T-cell (primary cell): ENCODE data around the gene MPRIP. TPM values are rescaled to one million over a fixed set of nuclear protein-coding genes. Genes with fewer than 3 reads are reported as not detected.

Experiments used
- ATAC-seq, 4 experiments: fragments of 200-7000 bp in 3 of 4; fragments of 150-1000 bp in 1 of 4; cut with Tn5 transposase; replicated peaks in 1 of 4; 1 replicate in 3 of 4; 2 replicates in 1 of 4; pipeline ENCODE4 v1.10.0; 2021; ENCODE audit warnings: moderate library complexity in 3 of 4, mild to moderate bottlenecking in 2 of 4, moderate number of reproducible peaks in 1 of 4
- CTCF ChIA-PET, 2 donors: fragments of 300-600 bp; sonication (Branson Sonifier 250); formaldehyde crosslinking; loops; one replicate each; lab custom pipeline; 2022; ENCODE audit warnings: antibody characterized with exemption in 2 of 2; lab: Charles Lee
- POLR2A ChIA-PET, 2 donors: fragments of 300-600 bp; sonication (Branson Sonifier 250); formaldehyde crosslinking; loops; one replicate each; lab custom pipeline; 2022; ENCODE audit warnings: antibody characterized with exemption in 2 of 2; lab: Charles Lee
- DNase-seq, 35 experiments: peaks; one replicate each; pipeline versions ENCODE4 v3.0.0 to v3.0.0-alpha.2; 2013 to 2023
- H3K27ac ChIP-seq: one replicate; pipeline ENCODE4 v1.5.1; 2013; ENCODE audit warnings: low read length
- H3K27me3 ChIP-seq, 2 experiments: replicated peaks in 1 of 2; 1 replicate in 1 of 2; 2 replicates in 1 of 2; pipeline versions ENCODE4 v1.6.1 to v1.7.0; 2013; ENCODE audit warnings: low read length in 1 of 2, mixed read lengths in 1 of 2; ENCODE audit not compliant: control insufficient read depth in 2 of 2, insufficient read depth in 2 of 2; ENCODE audit errors: extremely low read depth in 1 of 2
- H3K36me3 ChIP-seq, 2 donors: 1 replicate in 1 of 2; 2 replicates in 1 of 2; pipeline versions ENCODE4 v1.6.1 to v1.7.0; 2013; ENCODE audit warnings: low read length in 1 of 2; ENCODE audit not compliant: control insufficient read depth in 2 of 2, insufficient read depth in 1 of 2; ENCODE audit errors: extremely low read depth in 1 of 2
- H3K4me1 ChIP-seq, 2 experiments: 1 replicate in 1 of 2; 2 replicates in 1 of 2; pipeline versions ENCODE4 v1.6.1 to v1.7.0; 2013; ENCODE audit warnings: low read length in 2 of 2, mixed read lengths in 1 of 2; ENCODE audit not compliant: insufficient read depth in 2 of 2, control insufficient read depth in 1 of 2; ENCODE audit errors: extremely low read depth in 1 of 2
- H3K4me3 ChIP-seq, 2 donors: 1 replicate in 1 of 2; 2 replicates in 1 of 2; pipeline versions ENCODE4 v1.5.1 to v1.7.0; 2013; ENCODE audit warnings: mild to moderate bottlenecking in 2 of 2, low read length in 1 of 2, moderate library complexity in 1 of 2; ENCODE audit not compliant: control insufficient read depth in 1 of 2; ENCODE audit errors: extremely low read depth in 1 of 2
- H3K9me3 ChIP-seq: 2 replicates; pipeline ENCODE4 v1.7.0; 2013
- H3K27ac Mint-ChIP-seq, 2 donors: one replicate each; pipeline ENCODE4 v1.8.0; 2020 to 2021; ENCODE audit warnings: mild to moderate bottlenecking in 2 of 2, mixed read lengths in 2 of 2
- H3K27me3 Mint-ChIP-seq, 2 donors: one replicate each; pipeline ENCODE4 v1.8.0; 2021 to 2022; ENCODE audit warnings: mixed read lengths in 2 of 2
- H3K36me3 Mint-ChIP-seq: one replicate; pipeline ENCODE4 v1.8.0; 2021; ENCODE audit warnings: mixed read lengths
- H3K4me1 Mint-ChIP-seq, 3 donors: one replicate each; pipeline ENCODE4 v1.8.0; 2020 to 2022; ENCODE audit warnings: mixed read lengths in 3 of 3, mild to moderate bottlenecking in 1 of 3
- H3K4me3 Mint-ChIP-seq, 3 donors: one replicate each; pipeline ENCODE4 v1.8.0; 2020 to 2022; ENCODE audit warnings: mild to moderate bottlenecking in 3 of 3, mixed read lengths in 3 of 3, moderate library complexity in 3 of 3
- H3K9me3 Mint-ChIP-seq, 3 donors: one replicate each; pipeline ENCODE4 v1.8.0; 2020 to 2022; ENCODE audit warnings: mixed read lengths in 3 of 3
- WGBS: methylation state at CpG from one replicate; pipeline ENCODE4 v1.1.5; 2013; ENCODE audit warnings: missing lambda C conversion rate; ENCODE audit not compliant: insufficient coverage; 5-methylcytosine and 5-hydroxymethylcytosine counted together
- total RNA-seq, 35 experiments: library from RNA in 6 of 35; stranded (reverse) in 6 of 35; fragments of 120-200 nt in 1 of 35; gene quantifications; one replicate each; pipeline versions ENCODE4 v1.2.1 to v1.2.4 and lab custom pipeline; 2013 to 2026

MPRIP gene
- total RNA-seq, 5 donors from 2014 or later (not counting 1 experiment from before 2014, with no cell fraction given) = 189 to 266 (median 247) TPM

DNA sequence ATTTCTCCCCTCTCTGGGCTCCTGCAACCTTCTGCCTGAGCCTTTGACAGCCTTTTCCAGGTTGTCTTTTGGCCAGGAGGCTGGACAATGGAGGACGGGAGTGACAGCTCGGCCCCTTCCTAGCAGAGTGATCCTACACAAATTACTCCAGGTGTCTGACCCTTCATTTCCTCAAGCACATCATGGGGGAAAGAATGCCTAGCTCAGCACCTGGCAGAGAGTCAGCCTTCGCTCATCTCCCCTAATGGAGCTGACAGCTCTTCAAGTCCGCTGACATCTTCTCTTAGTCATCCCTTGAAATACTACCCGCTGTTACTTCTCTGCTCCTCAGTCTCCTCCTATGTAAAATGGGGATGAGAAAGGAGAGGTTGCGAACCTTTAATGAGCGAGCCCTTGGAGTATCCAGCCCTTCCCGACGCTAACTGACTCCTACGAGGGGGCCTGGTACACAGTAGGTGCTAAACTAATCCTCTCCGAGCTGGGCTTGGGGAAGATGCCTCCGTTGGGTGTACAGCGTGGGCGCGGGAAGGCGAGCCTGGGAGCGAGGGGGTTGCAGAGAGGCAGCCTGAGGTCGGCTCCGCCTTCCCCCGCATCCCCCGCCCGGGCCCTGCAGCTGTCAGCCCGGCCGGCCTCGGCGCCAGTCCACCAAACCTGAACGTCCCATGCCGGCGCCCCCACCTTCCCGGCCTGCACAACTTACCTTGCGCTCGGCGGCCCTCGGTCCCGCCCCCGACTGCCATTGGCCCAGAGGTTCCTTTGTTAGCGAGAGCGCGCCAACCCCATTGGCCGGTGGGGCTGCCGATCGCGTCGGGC is 480 bp upstream of the MPRIP start:
- Histone ChIP-seq H3K4me3 (peak overlapping the region; percentile 49 to 51), H3K4me1 (peaks cover 17 to 39% of the 10 kb centered on the region in 2 experiments), H3K9me3 (no peaks in the 10 kb centered on the region), H3K27ac (no peak overlapping the region), H3K27me3 (peaks cover 0 to 2% of the 10 kb centered on the region in 2 experiments), H3K36me3 (no peaks in the 10 kb centered on the region)
- peak; percentile 92 to 100 (median 97) for DNase-seq
- peak overlapping the region; percentile 66 to 77 (median 73) for H3K4me3 Mint-ChIP-seq
- peak overlapping the region; percentile 6 to 64 for H3K27ac Mint-ChIP-seq
- POLR2A ChIA-PET = no interaction called here
- WGBS = 4% methylated on average over 32 of the region's 44 CpGs
- no peaks in the 10 kb centered on the region for H3K36me3 Mint-ChIP-seq
- H3K4me1 Mint-ChIP-seq = peaks cover 45 to 46% (median 46%) of the 10 kb centered on the region in 3 donors
- ATAC-seq = peak; percentile 97 to 98 (median 98)
- no peaks in the 10 kb centered on the region for H3K9me3 Mint-ChIP-seq
- CTCF ChIA-PET = interaction anchor here in 1 of 2 donors (0.6 kb wide), 1 partner anchor 557 kb away, joined by 5 read pairs; no protein-coding TSS in a partner anchor
- no peaks in the 10 kb centered on the region for H3K27me3 Mint-ChIP-seq

DNA sequence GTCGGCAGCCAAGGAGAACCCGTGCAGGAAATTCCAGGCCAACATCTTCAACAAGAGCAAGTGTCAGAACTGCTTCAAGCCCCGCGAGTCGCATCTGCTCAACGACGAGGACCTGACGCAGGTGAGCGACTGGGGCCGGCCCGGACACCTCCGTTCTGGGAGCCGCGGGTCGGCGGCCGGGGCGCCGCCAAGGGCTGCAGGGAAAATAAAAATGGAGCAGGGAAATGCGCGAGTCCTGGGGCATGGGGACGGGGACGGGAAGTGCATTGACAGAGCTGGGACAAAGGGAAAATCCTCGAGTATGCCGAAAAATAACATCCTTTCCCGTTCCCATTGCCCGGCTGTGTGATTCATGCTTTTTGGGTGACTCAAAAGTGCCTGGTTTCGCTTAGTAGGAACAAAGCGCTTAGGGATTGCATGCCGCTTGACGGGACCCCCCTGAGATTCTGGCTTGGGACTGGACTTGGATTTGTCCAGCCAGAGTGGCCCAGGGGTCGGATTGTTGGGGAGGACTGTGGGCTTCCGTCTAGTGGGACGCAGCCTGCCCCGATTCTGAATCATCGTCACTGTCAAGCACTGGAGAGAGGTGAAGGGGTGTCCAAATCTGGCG is 699 bp downstream of the MPRIP start:
- DNase-seq = peak in 9 of 35 experiments; percentile 15 to 46 (median 24)
- POLR2A ChIA-PET = no interaction called here
- Mint-ChIP-seq H3K27me3 (no peaks in the 10 kb centered on the region), H3K9me3 (no peaks in the 10 kb centered on the region), H3K4me1 (peaks cover 54 to 58% (median 56%) of the 10 kb centered on the region in 3 donors), H3K27ac (peak overlapping the region; percentile 81 to 89), H3K36me3 (no peaks in the 10 kb centered on the region), H3K4me3 (peak overlapping the region; percentile 93 to 95 (median 94))
- peaks cover 0 to 2% of the 10 kb centered on the region in 2 experiments for H3K27me3 ChIP-seq
- under 1% methylated on average over 34 of the region's 37 CpGs for WGBS
- H3K4me1 ChIP-seq = peaks cover 23 to 43% of the 10 kb centered on the region in 2 experiments
- peak overlapping the region; percentile 68 to 86 for H3K4me3 ChIP-seq
- peak in 1 of 4 experiments; percentile 9 for ATAC-seq
- H3K27ac ChIP-seq = peak overlapping the region; percentile 36
- H3K9me3 ChIP-seq = no peaks in the 10 kb centered on the region
- H3K36me3 ChIP-seq = no peaks in the 10 kb centered on the region
- CTCF ChIA-PET = interaction anchor here in 1 of 2 donors (0.6 kb wide), 1 partner anchor 165 kb away, joined by 3 read pairs; no protein-coding TSS in a partner anchor

DNA sequence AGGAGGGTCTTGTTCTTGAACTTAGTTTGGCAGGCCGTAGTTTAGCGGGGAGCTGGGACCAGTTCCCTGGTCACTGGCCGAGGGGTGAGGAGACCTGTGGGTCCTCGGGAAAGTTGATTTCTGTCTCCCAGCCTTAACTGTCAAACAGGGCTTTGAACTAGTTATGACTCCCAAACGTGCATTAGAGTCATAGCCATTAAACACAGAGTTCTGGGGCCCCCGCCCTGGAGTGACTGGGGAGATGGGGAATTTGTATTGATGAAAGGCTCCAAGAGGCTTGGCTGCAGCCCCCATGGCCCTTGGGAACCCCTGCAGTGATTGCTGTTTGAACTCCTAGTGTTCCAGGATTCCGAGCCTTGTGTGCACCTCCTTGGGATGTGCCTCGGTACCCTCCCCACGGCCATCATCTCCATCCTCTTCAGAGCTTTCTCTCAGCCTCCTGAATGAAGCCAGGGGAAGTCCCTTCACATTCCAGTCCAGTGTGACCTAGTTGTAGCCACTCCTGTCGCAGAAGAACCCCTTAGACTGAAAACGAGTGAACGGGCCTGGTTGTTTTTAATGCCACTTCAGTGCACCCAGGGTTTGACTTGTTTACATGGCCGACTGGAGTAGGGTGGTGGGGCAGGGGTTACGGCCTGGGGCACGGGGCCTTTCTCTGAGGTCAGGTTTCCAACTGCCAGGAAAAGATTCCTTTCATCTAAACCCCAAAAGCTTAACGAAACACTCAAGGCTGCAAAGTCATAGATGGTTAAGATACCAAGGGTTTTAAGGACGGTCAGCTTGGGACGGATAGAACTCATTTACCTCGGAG is 1.4 kb downstream of the MPRIP start:
- ATAC-seq (no peak), DNase-seq (peak in 1 of 35 experiments; percentile 9)
- Mint-ChIP-seq H3K4me1 (peaks cover 61 to 65% (median 63%) of the 10 kb centered on the region in 3 donors), H3K27me3 (no peaks in the 10 kb centered on the region), H3K9me3 (no peaks in the 10 kb centered on the region), H3K4me3 (peak overlapping the region; percentile 93 to 95 (median 94)), H3K27ac (peak overlapping the region; percentile 81 to 89), H3K36me3 (no peaks in the 10 kb centered on the region)
- Histone ChIP-seq H3K36me3 (no peaks in the 10 kb centered on the region), H3K27me3 (peaks cover 0 to 2% of the 10 kb centered on the region in 2 experiments), H3K4me1 (peaks cover 24 to 47% of the 10 kb centered on the region in 2 experiments), H3K9me3 (no peaks in the 10 kb centered on the region), H3K27ac (peak overlapping the region; percentile 21), H3K4me3 (peak overlapping the region; percentile 68 to 86)
- CTCF ChIA-PET = interaction anchor here in 1 of 2 donors (1.4 kb wide), 1 partner anchor 9 kb away, joined by 6 read pairs; no protein-coding TSS in a partner anchor
- POLR2A ChIA-PET = interaction anchor here in 1 of 2 donors (0.7 kb wide), 2 partner anchors 50 to 407 kb away, joined by 3 read pairs; no protein-coding TSS in a partner anchor
- 28% methylated on average over 8 of the region's 19 CpGs for WGBS

DNA sequence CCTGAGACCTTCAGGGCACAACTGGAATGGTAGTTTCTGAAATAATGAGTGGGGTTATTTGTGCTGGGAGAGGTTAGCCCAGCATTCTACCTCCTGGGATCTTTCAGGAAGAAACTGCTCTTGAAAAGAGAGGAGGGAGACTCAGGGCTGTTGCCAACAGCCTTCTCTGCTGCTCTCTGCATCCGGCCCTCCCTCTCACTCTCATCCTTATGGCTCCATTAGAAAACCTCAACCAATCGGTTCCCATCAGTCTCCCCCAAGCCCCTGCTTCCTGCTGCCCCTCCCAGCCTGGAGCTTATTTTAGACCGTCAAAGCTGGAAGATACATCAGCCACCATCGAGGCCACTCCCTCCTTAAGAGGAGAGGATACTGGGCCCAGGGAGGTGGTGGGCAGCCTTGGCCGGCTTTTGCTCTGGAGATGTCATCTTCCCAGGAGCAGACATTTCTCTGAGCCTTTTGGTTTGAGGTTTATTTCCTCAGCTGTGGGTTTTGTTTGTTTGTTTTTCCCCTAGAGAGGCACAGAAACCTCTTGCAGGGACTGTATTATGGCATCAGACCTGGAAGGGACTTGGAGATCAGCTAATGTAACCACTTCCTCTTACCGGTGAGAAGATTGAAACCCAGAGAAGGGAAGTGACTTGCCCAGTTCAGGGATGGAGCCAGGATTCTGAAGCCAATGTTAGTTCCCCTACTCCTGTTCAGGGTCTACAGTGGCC is 2.7 kb downstream of the MPRIP start:
- no CpG with 5 or more reads among the region's 6 CpGs for WGBS
- peak overlapping the region in 1 of 2 donors; percentile 12 for H3K4me3 ChIP-seq
- POLR2A ChIA-PET = interaction anchor here in 1 of 2 donors (0.5 to 0.7 kb wide), 3 partner anchors 49 to 664 kb away, joined by 3 to 9 read pairs (median 3); partner anchors contain the start of gene UBB

DNA sequence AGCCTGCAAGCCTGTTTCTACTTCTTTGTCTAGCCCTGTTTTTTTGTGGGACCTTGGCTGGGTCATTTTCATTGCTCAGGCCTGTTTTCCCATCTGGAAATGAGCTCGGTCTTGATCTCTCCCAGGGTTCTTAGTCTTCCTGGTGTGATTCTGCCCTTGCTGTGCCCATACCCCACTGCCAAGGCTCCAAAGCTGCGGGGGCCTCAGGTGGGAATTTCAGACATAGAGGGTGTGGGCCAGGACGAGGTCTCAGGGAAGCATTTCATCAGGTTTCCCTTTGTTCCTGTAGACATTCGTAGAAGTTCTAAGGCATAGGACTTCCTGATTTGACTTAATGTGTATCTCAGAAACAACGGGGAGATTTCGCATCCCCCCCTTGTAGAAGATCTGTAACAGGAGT is 5.8 kb downstream of the MPRIP start:
- H3K27ac Mint-ChIP-seq = no peak overlapping the region
- no peaks in the 10 kb centered on the region for H3K27me3 Mint-ChIP-seq
- DNase-seq = no peak
- Histone ChIP-seq H3K9me3 (no peaks in the 10 kb centered on the region), H3K4me3 (no peak overlapping the region), H3K27ac (no peak overlapping the region), H3K36me3 (peaks cover 0 to 4% of the 10 kb centered on the region in 2 donors), H3K27me3 (no peaks in the 10 kb centered on the region), H3K4me1 (peaks cover 26 to 66% of the 10 kb centered on the region in 2 experiments)
- no peak overlapping the region for H3K4me3 Mint-ChIP-seq
- no peak for ATAC-seq
- 83% methylated on average over 5 of the region's 6 CpGs for WGBS
- H3K9me3 Mint-ChIP-seq = no peaks in the 10 kb centered on the region
- ChIA-PET CTCF (no interaction called here), POLR2A (no interaction called here)
- H3K36me3 Mint-ChIP-seq = no peaks in the 10 kb centered on the region
- H3K4me1 Mint-ChIP-seq = peaks cover 87 to 91% (median 90%) of the 10 kb centered on the region in 3 donors

More for the DNA sequence above, 2.7 kb downstream of the MPRIP start:
- H3K27me3 Mint-ChIP-seq = no peaks in the 10 kb centered on the region
- H3K27ac Mint-ChIP-seq = peak overlapping the region; percentile 79 to 89
- CTCF ChIA-PET = interaction anchor here in 1 of 2 donors (1.4 kb wide), 1 partner anchor 10 kb away, joined by 6 read pairs; no protein-coding TSS in a partner anchor
- DNase-seq (peak in 1 of 35 experiments; percentile 32), ATAC-seq (no peak)
- Histone ChIP-seq H3K36me3 (no peaks in the 10 kb centered on the region), H3K27me3 (peaks cover 0 to 2% of the 10 kb centered on the region in 2 experiments), H3K9me3 (no peaks in the 10 kb centered on the region), H3K4me1 (peaks cover 24 to 50% of the 10 kb centered on the region in 2 experiments), H3K27ac (no peak overlapping the region)
- peaks cover 70 to 73% (median 72%) of the 10 kb centered on the region in 3 donors for H3K4me1 Mint-ChIP-seq
- peak overlapping the region; percentile 93 to 95 (median 94) for H3K4me3 Mint-ChIP-seq
- no peaks in the 10 kb centered on the region for H3K9me3 Mint-ChIP-seq
- no peaks in the 10 kb centered on the region for H3K36me3 Mint-ChIP-seq
